Measurements from ENCODE around the gene ATOSB.
"Not testable (repeated sequence)": the region's sequence is repeated elsewhere in the genome, so short reads cannot be mapped to it uniquely, and the experiment has no call there.

The ATOSB gene, protein sequence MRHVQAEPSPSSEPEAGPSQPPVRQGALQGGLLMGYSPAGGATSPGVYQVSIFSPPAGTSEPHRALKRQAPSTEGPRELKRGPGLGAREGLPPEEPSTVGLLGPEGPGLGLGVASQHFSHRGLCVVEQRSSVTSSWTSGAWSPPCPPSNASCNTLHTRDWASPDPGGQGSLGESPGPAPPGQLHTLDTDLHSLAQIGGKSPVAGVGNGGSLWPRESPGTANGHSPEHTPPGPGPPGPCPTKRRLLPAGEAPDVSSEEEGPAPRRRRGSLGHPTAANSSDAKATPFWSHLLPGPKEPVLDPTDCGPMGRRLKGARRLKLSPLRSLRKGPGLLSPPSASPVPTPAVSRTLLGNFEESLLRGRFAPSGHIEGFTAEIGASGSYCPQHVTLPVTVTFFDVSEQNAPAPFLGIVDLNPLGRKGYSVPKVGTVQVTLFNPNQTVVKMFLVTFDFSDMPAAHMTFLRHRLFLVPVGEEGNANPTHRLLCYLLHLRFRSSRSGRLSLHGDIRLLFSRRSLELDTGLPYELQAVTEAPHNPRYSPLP

DNA sequence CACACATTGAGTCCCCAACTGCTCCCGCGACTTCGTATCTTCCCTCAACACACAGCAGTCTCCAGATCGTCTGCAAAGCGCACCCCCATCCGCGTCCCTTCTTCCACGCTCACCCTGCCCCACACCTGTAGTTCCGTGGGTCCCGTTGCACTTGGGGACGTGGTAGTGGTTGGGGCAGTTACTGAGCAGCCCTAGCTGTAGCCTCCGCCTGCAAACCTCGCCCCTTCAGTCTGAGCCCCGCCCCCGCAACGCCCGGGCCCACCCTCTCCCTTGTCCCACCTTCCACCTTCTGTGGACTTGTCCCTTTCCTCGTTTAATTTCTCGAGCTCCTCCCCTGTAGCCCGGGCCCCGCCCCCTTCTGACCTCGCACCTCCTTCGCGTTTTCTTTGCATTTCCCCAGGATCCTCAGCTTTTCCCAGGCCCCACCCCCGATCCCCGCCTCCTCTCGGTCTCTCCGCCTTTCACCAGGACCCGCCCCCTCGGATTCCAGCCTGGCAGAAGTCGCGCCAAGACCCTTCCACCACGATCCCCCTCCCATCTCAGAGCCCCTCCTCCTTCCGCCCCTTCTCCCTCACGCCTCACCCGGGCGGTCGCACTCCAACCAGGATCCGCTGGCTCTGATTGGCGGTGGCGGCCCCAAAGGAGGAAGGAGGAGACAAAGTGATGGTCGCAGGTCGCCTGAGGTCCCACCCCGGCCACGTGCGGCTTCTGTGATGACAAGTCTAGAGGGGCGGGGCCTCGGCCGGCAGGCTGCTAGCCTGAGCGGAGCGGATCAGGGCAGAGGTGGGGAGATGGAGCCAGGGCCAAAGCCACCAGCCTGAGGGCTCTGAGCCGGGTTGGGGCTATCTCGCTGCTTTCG is at the start of gene ATOSB:
Gene ATOSB, minus strand, starts transcription at position 183 of the 859 bp plus-strand sequence. CDS start 7,588 bp downstream, outside the sequence.
- Histone ChIP-seq H3K27me3 (ENCODE audit: insufficient read depth, low read length) (no peaks in the 10 kb centered on the region), H3K36me3 (ENCODE audit: insufficient read depth, low read length) (no peaks in the 10 kb centered on the region)

DNA sequence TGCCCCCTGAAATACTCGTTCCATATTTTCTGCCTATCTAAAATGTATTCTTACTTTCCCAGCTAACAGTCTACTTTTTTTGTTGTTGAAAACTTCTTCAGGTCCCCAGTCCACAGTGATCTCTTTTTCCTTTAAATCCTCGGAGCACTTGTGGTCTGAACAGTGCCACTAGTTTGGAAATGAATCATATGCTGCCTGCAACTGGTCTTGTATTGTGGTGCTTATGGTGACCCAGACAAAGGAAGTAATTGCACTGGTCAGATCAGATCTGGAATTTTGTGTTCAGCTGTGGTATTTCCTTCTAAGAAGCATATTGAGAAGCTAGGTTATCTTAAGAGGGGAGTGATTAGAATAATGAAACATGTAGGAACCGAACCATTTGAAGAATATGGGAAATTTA is 49.0 kb upstream of the ATOSB start:
- Histone ChIP-seq H3K4me1 (ENCODE audit: insufficient read depth, low read length) (peaks cover 12% of the 10 kb centered on the region), H3K9me3 (ENCODE audit: low read length) (no peaks in the 10 kb centered on the region), H2AFZ (ENCODE audit: low read depth, low read length) (no peak overlapping the region), H3K27me3 (ENCODE audit: insufficient read depth, low read length) (no peaks in the 10 kb centered on the region), H3K4me3 (ENCODE audit: low read length) (no peak overlapping the region), H3K36me3 (ENCODE audit: insufficient read depth, low read length) (no peaks in the 10 kb centered on the region)

More for the DNA sequence above, at the start of gene ATOSB:
- Histone ChIP-seq H2AFZ (ENCODE audit: low read depth, low read length) (no peak within 1 kb of the TSS), H3K4me3 (ENCODE audit: low read length) (peak within 1 kb of the TSS; percentile 94), H3K4me1 (ENCODE audit: insufficient read depth, low read length) (peaks cover 32% of the 10 kb centered on the region), H3K9me3 (ENCODE audit: low read length) (no peaks in the 10 kb centered on the region)

DNA sequence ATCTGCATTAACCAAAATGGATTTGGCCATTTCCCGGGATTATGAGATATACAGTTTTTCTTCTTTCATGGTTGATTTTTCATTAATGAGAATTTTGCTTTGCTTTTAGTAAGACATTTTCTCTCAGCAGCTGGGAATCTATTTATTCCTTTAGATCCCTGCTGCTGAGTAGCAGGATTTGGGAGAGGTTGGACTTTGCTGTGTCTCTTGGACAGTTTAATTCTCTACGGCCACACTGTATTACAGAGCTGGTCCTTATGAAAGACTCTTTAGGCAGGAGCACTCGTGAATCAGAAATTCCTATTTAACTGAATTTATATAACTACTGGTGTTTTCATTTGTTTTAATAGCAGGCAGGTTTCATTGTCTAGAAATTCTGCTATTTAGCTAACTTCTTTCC is 47.8 kb upstream of the ATOSB start:
- H2AFZ ChIP-seq (ENCODE audit: low read depth, low read length) = no peak overlapping the region
- H3K9me3 ChIP-seq (ENCODE audit: low read length) = no peaks in the 10 kb centered on the region
- H3K36me3 ChIP-seq (ENCODE audit: insufficient read depth, low read length) = no peaks in the 10 kb centered on the region
- peaks cover 12% of the 10 kb centered on the region for H3K4me1 ChIP-seq (ENCODE audit: insufficient read depth, low read length)
- H3K27me3 ChIP-seq (ENCODE audit: insufficient read depth, low read length) = no peaks in the 10 kb centered on the region
- H3K4me3 ChIP-seq (ENCODE audit: low read length) = peak overlapping the region; percentile 79

DNA sequence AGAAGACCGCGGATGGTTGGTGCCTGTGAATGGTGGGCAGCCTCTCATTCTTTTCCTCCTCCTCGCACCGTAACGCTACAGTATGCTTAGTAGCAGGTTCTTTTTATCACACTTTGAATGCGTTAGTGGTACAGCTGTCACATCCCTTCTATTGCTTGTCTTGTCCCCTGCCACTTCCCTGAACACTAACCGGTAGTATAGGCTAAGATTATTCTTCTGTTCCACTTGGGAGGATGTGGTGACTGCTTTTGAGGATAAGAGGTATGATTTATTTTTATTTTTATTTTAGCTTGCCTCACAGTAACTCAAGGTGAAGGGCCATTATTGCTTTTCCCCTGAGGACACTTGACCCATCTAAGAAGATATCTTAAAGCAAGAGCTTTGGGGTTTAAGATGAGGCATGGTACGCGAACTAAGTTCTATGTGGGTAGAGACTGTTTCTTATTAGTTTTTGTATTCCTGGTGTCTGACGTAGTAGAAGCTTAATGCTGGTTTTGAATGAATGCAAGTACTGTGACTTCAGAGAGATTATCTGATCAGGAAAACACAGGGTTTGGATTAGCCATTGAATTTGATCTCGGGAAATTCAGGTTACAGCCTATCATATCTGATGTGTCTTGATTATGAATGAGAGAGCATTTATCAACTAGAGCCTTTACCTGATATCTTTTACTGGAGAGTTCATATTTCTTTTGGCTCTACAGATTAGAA is 47.1 kb upstream of the ATOSB start:
- Histone ChIP-seq H3K9me3 (ENCODE audit: low read length) (no peaks in the 10 kb centered on the region), H3K4me1 (ENCODE audit: insufficient read depth, low read length) (peaks cover 12% of the 10 kb centered on the region), H3K27me3 (ENCODE audit: insufficient read depth, low read length) (no peaks in the 10 kb centered on the region), H3K36me3 (ENCODE audit: insufficient read depth, low read length) (no peaks in the 10 kb centered on the region), H2AFZ (ENCODE audit: low read depth, low read length) (peak overlapping the region; percentile 91), H3K4me3 (ENCODE audit: low read length) (peak overlapping the region; percentile 79)

DNA sequence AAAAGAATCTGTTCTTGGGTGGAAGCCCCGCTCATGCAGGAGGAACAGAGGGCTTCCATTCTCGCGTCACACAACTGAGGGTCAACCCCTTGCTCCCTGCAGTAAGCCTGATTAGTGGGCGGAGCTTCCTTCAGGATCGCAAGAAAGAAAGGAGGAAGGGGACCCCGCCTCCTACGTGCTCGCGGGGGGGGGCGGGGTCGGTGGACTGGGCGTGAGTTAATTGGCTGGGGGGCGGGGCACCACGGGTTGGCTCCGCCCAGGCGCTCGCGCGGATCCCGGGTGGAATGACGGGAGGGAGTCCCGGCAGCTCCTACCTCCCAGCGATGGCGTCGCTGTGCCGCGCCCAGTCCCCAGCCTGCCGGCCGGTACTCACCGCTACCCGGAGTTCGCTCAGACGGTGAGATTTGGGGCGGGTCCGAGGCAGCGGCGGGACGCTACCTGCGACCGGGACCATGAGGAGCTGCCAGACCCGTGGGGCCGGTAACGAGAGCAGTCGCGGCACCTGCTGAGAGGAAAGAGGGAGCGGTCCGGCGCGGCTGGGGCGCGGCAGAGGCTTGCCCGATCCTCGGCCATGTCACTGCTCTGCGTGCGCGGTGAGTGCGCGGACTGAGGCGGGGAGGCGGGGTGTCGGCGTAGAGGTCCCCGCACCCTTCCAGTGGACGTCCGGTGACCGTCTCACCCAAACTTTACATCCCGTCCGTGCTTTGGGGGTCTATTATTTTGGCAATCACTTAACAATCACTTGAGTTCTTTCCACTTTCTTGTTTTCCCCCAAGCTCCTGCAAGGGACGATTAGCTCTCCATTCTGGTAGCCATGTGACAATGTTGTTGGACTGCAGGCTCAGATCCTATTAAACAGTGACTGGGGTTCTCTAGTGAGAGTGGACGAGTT is 46.3 kb upstream of the ATOSB start, which contains the start of gene UNC13B:
Gene UNC13B, plus strand, starts transcription at position 297 of the 892 bp plus-strand sequence. Its CDS starts 275 bp downstream, at position 572.
- peak within 1 kb of the TSS; percentile 79 for H3K4me3 ChIP-seq (ENCODE audit: low read length)
- no peaks in the 10 kb centered on the region for H3K27me3 ChIP-seq (ENCODE audit: insufficient read depth, low read length)
- H3K9me3 ChIP-seq (ENCODE audit: low read length) = no peaks in the 10 kb centered on the region
- no peaks in the 10 kb centered on the region for H3K36me3 ChIP-seq (ENCODE audit: insufficient read depth, low read length)
- peak within 1 kb of the TSS; percentile 91 for H2AFZ ChIP-seq (ENCODE audit: low read depth, low read length)
- peaks cover 12% of the 10 kb centered on the region for H3K4me1 ChIP-seq (ENCODE audit: insufficient read depth, low read length)

DNA sequence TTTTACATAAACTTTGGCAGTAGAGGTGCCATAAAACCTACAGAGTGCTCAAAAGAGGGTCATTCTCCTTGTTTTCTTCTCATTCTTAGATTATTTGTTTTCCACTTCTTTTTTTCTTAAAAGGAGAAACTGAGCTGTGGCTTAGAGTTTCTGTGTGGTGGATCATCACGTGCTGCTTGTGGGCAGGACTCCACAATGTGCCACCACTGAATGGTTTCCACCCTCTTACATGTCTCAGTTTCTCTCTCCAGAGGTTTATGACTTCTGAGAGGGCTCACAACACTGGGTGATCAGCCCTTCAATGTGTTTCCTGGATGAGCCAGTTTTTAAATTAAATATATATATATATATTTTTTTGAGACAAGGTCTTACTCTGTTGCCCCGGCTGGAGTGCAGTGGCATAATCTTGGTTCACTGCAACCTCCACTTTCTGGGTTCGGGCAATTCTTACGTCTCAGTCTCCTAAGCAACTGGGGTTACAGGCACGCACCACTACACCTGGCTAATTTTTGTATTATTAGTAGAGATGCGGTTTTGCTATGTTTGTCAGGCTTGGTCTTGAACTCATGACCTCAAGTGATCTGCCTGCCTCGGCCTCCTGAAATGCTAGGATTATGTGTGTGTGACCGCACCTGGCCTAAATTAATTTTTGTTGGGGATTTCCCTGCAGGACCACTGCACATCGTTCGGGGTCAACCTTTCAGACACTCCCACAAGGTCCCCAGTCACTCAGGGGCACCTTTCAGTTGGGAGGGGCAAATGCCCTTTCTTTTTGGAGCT is 43.0 kb upstream of the ATOSB start:
- Histone ChIP-seq H2AFZ (ENCODE audit: low read depth, low read length) (no peak overlapping the region), H3K9me3 (ENCODE audit: low read length) (peaks cover 6% of the 10 kb centered on the region), H3K4me1 (ENCODE audit: insufficient read depth, low read length) (peaks cover 6% of the 10 kb centered on the region), H3K4me3 (ENCODE audit: low read length) (no peak overlapping the region), H3K27me3 (ENCODE audit: insufficient read depth, low read length) (no peaks in the 10 kb centered on the region), H3K36me3 (ENCODE audit: insufficient read depth, low read length) (no peaks in the 10 kb centered on the region)

DNA sequence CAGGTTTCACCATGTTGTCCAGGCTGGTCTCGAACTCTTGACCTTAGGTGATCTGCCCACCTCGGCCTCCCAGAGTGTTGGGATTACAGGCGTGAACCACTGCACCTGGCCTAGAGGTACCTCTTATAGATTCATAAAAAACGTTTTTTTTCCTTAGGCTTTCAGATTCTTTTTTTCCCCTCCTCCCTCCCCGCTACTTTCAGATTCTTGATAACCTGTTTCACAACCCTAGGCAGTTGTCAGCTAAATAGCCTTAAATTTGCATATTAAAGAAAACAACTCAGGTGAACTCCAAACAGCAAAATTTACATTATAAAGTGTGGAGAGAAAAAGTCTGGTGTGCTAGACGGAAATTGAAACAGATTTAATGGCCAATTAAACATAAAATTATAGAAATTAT is 42.2 kb upstream of the ATOSB start:
- not testable (repeated sequence) for H2AFZ ChIP-seq (ENCODE audit: low read depth, low read length); H3K4me3 ChIP-seq (ENCODE audit: low read length); H3K9me3 ChIP-seq (ENCODE audit: low read length); H3K4me1 ChIP-seq (ENCODE audit: insufficient read depth, low read length); H3K27me3 ChIP-seq (ENCODE audit: insufficient read depth, low read length); H3K36me3 ChIP-seq (ENCODE audit: insufficient read depth, low read length)

DNA sequence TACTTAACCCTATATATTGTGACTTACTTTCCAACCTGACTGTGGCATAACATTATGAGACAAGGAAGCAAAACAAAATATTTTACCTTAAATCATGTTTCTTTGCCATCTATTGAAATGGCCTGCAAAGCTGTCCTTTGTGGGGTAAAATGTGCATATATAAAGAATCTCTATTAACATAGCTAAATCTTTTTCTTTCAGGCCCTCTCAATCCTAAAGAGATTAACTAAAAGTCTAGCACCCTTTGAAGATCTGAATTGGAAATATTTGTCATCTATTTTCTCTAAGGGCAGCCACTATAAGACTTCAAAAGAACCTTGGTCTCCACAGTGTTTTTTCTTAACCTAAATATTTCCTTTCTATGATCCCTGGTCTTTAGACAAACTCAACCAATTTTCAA is 41.1 kb upstream of the ATOSB start:
- Histone ChIP-seq H3K9me3 (ENCODE audit: low read length) (peaks cover 9% of the 10 kb centered on the region), H2AFZ (ENCODE audit: low read depth, low read length) (no peak overlapping the region), H3K4me1 (ENCODE audit: insufficient read depth, low read length) (no peaks in the 10 kb centered on the region), H3K4me3 (ENCODE audit: low read length) (no peak overlapping the region), H3K27me3 (ENCODE audit: insufficient read depth, low read length) (no peaks in the 10 kb centered on the region), H3K36me3 (ENCODE audit: insufficient read depth, low read length) (no peaks in the 10 kb centered on the region)

DNA sequence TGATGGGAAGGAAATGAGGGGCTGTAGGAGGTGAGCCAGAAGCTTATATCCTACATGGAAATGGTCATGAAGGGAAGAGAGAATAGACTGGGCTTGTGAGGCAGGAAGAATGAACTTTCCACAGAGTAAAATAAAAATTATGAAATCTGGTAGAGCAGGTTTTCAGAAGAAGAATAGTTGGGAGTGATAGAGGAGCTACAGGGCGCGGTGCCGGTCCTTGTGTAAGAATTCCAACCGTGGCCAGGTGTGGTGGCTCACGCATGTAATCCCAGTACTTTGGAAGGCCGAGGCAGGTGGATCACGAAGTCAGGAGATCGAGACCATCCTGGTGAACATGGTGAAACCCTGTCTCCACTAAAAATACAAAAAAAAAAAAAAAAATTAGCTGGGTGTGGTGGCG is 37.3 kb upstream of the ATOSB start:
- peaks cover 20% of the 10 kb centered on the region for H3K9me3 ChIP-seq (ENCODE audit: low read length)
- H3K4me1 ChIP-seq (ENCODE audit: insufficient read depth, low read length) = no peaks in the 10 kb centered on the region
- H2AFZ ChIP-seq (ENCODE audit: low read depth, low read length) = no peak overlapping the region
- H3K27me3 ChIP-seq (ENCODE audit: insufficient read depth, low read length) = no peaks in the 10 kb centered on the region
- H3K36me3 ChIP-seq (ENCODE audit: insufficient read depth, low read length) = no peaks in the 10 kb centered on the region
- no peak overlapping the region for H3K4me3 ChIP-seq (ENCODE audit: low read length)

DNA sequence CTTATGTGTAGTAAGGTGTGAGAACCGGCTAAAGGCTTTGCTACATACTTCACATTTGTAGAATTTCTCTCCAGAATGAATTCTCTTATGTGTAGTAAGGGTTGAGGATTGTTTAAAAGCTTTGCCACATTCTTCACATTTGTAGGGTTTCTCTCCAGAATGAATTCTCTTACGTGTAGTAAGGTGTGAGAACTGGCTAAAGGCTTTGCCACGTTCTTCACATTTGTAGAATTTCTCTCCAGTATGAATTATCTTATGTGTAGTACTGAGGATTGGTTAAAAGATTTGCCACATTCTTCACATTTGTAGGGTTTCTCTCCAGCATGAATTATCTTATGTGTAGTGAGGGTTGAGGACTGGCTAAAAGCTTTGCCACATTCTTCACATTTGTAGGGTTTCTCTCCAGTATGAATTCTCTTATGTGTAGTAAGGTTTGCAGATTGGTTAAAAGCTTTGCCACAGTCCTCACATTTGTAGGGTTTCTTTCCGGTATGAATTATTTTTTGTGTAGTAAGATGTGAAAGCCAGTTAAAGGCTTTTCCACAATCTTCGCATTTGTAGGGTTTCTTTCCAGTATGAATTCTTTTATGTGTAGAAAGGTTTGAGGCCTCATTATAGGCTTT is 32.4 kb upstream of the ATOSB start:
- not testable (repeated sequence) for H3K4me1 ChIP-seq (ENCODE audit: insufficient read depth, low read length); H3K27me3 ChIP-seq (ENCODE audit: insufficient read depth, low read length); H3K4me3 ChIP-seq (ENCODE audit: low read length); H3K36me3 ChIP-seq (ENCODE audit: insufficient read depth, low read length); H2AFZ ChIP-seq (ENCODE audit: low read depth, low read length)
- H3K9me3 ChIP-seq (ENCODE audit: low read length) = peaks cover 14% of the 10 kb centered on the region

DNA sequence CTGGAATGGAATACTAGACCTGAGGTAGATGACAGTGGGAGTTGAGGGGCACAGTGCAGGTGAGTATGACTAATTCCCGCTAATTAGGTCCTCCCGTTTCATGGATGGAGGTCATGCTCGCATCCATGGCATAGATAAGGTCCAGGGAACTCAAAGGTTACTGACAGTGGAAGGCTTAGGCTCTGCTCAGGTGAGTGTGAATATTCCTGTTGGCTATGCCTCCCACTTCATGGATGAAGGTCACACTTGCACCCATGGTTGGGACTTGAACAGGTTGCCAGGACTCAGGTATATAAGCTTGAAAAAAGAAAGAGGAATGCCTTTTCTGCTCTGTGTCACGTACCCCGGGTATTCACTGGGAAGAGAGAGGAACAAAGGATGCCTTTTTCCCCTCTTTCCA is 26.4 kb upstream of the ATOSB start:
- Histone ChIP-seq H3K4me3 (ENCODE audit: low read length) (no peak overlapping the region), H3K27me3 (ENCODE audit: insufficient read depth, low read length) (no peaks in the 10 kb centered on the region), H2AFZ (ENCODE audit: low read depth, low read length) (no peak overlapping the region), H3K9me3 (ENCODE audit: low read length) (peaks cover 24% of the 10 kb centered on the region), H3K36me3 (ENCODE audit: insufficient read depth, low read length) (no peaks in the 10 kb centered on the region), H3K4me1 (ENCODE audit: insufficient read depth, low read length) (no peaks in the 10 kb centered on the region)
